Ectodermal cell (in vitro differentiated cells): ENCODE results near the gene CCDC154.

Source experiments
- H3K27ac ChIP-seq: 2 replicates; pipeline ENCODE4 v1.7.0; 2013; ENCODE audit warnings: mild to moderate bottlenecking, low read depth, low read length; ENCODE audit not compliant: insufficient read depth, poor library complexity, severe bottlenecking
- H3K27me3 ChIP-seq: 2 replicates; pipeline ENCODE4 v1.7.0; 2013; ENCODE audit warnings: mild to moderate bottlenecking, low read length; ENCODE audit not compliant: insufficient read depth, control insufficient read depth, poor library complexity, severe bottlenecking
- H3K36me3 ChIP-seq: one replicate; pipeline ENCODE4 v1.7.0; 2013; ENCODE audit warnings: low read length; ENCODE audit not compliant: control insufficient read depth, insufficient read depth
- H3K4me1 ChIP-seq: one replicate; pipeline ENCODE4 v1.7.0; 2013; ENCODE audit warnings: low read length; ENCODE audit not compliant: control insufficient read depth, insufficient read depth
- H3K4me3 ChIP-seq: 2 replicates; pipeline ENCODE4 v1.7.0; 2013; ENCODE audit warnings: low read depth, low read length, control low read depth; ENCODE audit not compliant: insufficient read depth
- H3K9me3 ChIP-seq: 2 replicates; pipeline ENCODE4 v1.7.0; 2013; ENCODE audit warnings: mild to moderate bottlenecking, low read length, moderate library complexity; ENCODE audit not compliant: control insufficient read depth
- WGBS, 2 experiments: methylation state at CpG; one replicate each; pipeline ENCODE4 v1.1.7; 2013; ENCODE audit warnings: missing lambda C conversion rate in 2 of 2; 5-methylcytosine and 5-hydroxymethylcytosine counted together

Gene CCDC154

DNA sequence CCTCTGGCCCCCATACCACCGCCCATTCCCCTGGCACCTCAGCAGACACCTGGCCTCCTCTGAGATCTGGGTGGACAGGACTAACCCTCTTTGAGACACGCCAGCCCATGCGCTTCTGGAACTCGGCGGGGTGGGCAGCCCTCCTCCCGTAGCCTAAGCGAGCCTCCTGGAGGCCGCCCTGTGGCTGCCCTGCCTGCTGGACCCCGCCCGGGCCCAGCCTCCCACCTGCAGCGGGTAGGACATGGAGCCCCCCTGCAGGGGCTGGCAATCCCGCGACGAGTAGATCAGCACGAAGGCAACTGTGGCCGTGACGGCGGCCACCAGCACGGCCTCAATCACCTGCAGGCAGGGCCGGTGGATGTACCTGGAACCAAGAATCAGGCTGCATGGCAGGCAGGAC lies 8.2 kb upstream of the CCDC154 start:
- no peak overlapping the region for H3K27ac ChIP-seq
- no peak overlapping the region for H3K4me3 ChIP-seq
- WGBS, 2 experiments = 94% methylated on average over 20 of the region's 20 CpGs
- peaks cover 16% of the 10 kb centered on the region for H3K36me3 ChIP-seq
- H3K4me1 ChIP-seq = no peaks in the 10 kb centered on the region
- no peaks in the 10 kb centered on the region for H3K9me3 ChIP-seq
- no peaks in the 10 kb centered on the region for H3K27me3 ChIP-seq

DNA sequence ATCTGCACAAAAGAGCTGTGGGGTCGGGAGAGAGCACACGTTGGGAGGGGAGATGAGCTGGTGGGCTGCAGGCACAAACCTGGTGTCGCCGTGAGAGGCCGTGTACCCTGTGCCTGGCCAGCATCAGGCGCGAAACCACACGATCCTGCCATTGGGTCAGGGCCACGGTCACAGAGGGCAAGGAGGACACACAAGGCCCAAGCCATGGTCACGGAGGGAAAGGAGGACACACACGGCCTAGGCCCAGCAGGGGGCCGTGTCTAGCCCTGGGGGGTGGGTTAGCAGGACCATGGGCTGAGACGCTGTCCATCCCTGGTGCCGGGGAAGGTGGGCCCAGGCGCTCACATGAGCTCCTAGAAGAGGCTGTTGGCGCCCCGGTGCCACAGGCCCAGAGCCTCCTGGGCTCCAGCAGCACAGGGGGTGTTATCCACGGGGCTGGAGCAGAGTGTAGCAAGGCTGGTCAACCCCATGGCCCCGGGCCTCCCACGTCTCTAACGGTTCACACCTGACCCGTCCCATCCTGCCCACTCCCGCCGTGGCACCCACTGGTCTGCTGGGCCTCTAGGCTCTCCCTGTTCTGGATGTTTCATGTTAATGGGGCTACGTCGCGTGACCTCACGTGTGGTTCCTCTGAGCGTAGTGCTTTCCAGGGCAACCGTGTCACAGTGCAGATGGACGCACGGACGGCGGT lies 7.5 kb upstream of the CCDC154 start:
- WGBS, 2 experiments = 94 to 96% methylated on average over 34 of the region's 34 CpGs

DNA sequence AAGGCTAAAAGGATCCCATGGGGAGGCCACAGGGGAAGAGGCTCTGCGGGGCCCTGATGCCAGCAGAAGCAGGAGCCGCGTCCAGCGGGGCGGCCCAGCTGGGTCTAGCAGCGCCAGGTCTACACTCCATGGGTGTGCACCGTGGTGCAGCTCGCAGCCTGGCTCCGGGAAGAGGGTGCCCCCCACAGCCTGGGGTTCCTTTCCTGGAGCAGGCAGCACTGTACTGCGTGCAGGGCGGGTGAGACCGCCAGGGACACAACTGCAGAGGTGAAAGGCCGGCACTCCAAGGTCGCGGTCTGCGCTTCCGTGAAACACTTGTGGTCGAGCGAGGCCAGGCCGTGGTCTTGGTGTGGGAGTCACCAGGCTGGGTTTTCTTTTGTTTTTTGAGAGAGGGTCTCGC lies 6.5 kb upstream of the CCDC154 start:
- no peak overlapping the region for H3K4me3 ChIP-seq
- no peaks in the 10 kb centered on the region for H3K27me3 ChIP-seq
- peaks cover 16% of the 10 kb centered on the region for H3K36me3 ChIP-seq
- no peaks in the 10 kb centered on the region for H3K9me3 ChIP-seq
- no peak overlapping the region for H3K27ac ChIP-seq
- no peaks in the 10 kb centered on the region for H3K4me1 ChIP-seq
- WGBS, 2 experiments = 94 to 97% methylated on average over 21 of the region's 21 CpGs

More for the DNA sequence above, 7.5 kb upstream of the CCDC154 start:
- no peak overlapping the region for H3K4me3 ChIP-seq
- no peaks in the 10 kb centered on the region for H3K27me3 ChIP-seq
- H3K9me3 ChIP-seq = no peaks in the 10 kb centered on the region
- H3K27ac ChIP-seq = no peak overlapping the region
- peaks cover 16% of the 10 kb centered on the region for H3K36me3 ChIP-seq
- H3K4me1 ChIP-seq = no peaks in the 10 kb centered on the region

DNA sequence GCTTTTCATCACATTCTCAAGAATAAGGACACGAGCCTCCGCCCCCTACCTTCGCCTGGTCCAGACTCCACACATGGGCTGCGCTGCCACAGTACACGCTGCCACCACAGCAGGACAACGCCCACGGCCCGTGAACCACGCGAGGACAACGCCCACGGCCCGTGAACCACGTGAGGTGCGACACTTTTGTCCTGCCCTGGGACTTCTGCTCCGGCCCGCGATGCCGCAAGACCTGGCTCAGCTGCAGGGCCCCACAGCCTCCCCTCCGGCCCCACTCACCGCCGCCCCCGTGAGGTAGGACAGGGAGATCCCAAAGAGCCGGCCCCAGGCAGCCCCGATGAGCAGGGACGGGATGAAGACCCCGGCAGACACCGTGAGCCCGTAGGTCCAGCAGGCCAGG lies 5.9 kb upstream of the CCDC154 start:
- no peak overlapping the region for H3K4me3 ChIP-seq
- H3K4me1 ChIP-seq = no peaks in the 10 kb centered on the region
- no peak overlapping the region for H3K27ac ChIP-seq
- WGBS, 2 experiments = 92 to 93% methylated on average over 29 of the region's 29 CpGs
- H3K36me3 ChIP-seq = peaks cover 12% of the 10 kb centered on the region
- H3K9me3 ChIP-seq = no peaks in the 10 kb centered on the region
- no peaks in the 10 kb centered on the region for H3K27me3 ChIP-seq

DNA sequence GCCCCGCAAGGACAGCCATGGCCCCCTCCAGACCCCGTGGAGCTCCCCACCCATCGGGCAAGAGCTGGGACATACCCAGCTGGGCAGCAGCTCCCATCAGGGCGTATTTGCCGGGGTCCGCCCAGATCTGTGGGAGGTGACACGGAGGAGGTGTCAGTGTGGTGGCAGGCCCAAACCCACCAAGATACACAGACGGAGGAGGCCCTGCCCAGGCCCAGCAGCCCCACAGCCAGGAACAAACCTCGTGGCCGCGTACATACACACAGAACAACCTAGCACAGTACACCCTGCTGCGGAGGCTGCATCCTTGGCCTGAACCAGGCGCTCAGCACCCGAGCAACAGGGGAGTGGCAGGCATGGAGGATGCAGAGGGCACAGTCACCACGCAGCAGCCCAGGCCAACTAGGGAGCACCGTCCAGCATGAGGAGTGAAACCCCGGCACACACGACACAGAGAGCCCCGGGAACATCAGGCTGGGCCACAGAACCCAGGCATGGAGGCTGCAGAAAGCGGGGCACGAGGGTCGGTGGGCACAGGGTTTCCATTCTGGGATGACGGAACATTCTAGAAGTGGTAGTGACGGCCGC lies 4.9 kb upstream of the CCDC154 start:
- Histone ChIP-seq H3K4me3 (no peak overlapping the region), H3K36me3 (peaks cover 10% of the 10 kb centered on the region), H3K27me3 (no peaks in the 10 kb centered on the region), H3K27ac (no peak overlapping the region), H3K9me3 (no peaks in the 10 kb centered on the region), H3K4me1 (no peaks in the 10 kb centered on the region)
- WGBS, 2 experiments = 95% methylated on average over 25 of the region's 25 CpGs

DNA sequence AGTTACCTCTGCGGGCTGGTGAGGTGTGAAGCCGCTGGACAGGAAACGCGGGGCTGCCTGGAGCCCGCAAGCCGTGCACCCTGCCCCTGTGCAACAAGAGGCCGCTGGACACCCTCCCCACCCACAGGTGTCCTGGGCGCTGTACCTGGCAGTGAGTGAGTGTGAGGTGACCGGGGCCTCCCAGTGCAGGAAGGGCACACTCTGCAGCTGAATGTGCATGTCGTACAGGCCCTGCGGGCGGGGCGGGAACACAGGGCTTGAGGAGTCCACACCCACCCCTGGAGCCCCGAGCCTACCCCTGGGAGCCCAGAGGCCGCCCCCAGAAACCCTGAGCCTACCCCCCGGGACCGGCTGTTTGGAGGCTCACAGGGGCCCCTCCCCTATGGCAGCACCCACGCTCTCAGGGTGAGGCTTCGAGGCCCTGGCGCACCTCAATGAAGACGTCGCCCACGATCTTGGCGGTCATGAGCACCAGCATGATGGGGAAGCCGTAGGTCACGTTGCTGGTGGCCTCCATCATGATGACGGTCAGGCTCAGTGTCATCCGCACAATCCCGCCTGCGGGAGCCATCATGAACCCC lies 4.3 kb upstream of the CCDC154 start:
- Histone ChIP-seq H3K27me3 (no peaks in the 10 kb centered on the region), H3K36me3 (peaks cover 10% of the 10 kb centered on the region), H3K4me3 (no peak overlapping the region), H3K4me1 (no peaks in the 10 kb centered on the region), H3K9me3 (no peaks in the 10 kb centered on the region), H3K27ac (no peak overlapping the region)
- 92 to 93% methylated on average over 30 of the region's 30 CpGs for WGBS, 2 experiments

DNA sequence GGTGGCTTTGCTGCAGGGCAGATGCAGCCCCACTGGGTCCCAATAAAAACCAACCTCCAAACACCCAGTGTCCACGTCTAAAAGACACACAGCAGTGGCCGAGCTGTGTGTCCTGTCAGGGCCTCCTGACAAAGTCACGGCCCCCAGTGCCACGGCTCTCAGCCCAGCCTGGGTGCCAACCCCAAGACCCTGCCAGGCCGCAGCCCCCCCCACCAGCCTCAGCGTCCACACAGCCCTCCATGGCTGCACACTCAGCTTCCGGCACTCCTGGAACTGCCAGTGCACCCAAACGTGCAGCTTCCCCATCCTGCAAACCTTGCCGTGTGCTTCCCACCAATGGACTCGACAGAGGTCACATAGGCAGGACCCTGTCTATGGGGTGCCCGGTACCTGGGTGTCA lies 3.6 kb upstream of the CCDC154 start:
- H3K27me3 ChIP-seq = no peaks in the 10 kb centered on the region
- H3K4me3 ChIP-seq = no peak overlapping the region
- WGBS, 2 experiments = 93 to 96% methylated on average over 11 of the region's 11 CpGs
- no peak overlapping the region for H3K27ac ChIP-seq
- H3K9me3 ChIP-seq = no peaks in the 10 kb centered on the region
- H3K4me1 ChIP-seq = no peaks in the 10 kb centered on the region
- H3K36me3 ChIP-seq = peaks cover 10% of the 10 kb centered on the region

DNA sequence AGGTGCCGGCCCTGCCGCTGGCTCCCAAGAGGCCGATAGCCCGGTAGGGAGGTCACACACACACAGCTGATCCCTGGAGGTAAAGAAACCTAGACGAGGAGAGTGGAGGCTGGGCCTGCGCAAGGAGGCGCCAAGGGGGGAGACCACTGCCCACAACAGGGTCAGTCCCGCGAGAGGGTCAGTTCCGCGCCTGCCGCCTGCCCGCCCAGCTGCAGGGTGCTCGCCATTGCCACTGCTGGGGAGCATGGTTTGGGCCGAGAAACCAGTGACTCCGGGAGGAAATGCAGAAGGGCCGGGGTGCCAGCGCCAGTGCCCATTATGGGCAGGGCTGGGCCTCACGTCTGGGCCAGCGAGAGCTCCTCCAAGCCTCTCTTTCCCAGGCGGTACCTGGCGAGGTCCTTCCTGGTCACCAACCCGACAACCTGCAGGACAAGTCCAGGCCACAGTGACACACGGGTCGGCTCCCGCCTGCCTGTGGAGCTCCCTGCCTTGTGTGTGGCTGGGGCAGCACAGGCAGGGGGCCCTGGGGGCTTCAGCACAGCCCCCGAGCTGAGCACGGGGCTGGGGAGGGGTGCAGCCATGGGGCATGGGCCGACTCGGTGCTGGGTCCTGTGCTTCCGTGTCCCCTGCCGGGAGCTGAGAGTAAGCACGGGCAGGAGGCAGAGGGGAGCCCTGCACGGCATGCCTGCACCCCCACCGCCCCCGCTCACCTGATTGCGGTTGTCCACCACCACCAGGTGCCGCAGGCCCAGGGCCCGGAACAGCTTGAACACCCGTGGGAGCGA lies 2.1 kb upstream of the CCDC154 start:
- H3K36me3 ChIP-seq = peaks cover 8% of the 10 kb centered on the region
- no peaks in the 10 kb centered on the region for H3K9me3 ChIP-seq
- WGBS, 2 experiments = 95 to 97% methylated on average over 41 of the region's 41 CpGs
- no peaks in the 10 kb centered on the region for H3K27me3 ChIP-seq
- H3K4me3 ChIP-seq = no peak overlapping the region
- no peak overlapping the region for H3K27ac ChIP-seq
- H3K4me1 ChIP-seq = no peaks in the 10 kb centered on the region

DNA sequence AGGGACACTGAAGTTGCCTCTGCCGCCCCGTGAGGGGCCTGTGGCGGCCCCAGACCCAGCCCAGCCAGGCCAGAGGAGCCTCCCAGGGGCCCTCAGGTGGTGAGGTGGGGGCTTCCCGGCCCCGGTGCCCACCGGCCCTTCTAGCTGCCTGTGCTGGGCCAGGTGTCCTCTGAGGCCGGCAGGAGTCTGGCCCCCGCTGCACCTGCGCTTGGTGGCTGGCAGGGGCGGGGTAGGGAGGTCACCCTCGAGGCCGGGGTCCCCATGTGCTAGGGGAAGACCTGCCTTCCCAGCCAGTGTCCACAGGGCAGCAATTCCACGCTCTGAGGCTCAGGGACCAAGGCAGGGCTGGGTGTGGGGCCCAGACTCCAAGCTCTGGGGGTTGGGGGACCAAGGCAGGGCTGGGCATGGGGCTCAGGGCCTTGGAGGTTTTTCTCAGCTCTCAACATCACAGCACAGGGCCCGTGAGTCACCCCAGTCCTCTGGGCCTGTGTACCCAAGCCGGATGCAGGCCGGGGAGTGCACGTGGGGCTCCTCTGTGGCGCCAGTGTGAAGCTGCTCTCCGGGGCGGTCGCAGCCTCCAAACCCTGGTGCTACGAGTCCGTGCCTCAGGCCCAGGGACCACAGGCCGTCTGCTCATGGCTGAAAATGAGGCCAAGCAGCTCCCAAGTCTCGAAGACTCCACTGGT lies 1.3 kb upstream of the CCDC154 start:
- Histone ChIP-seq H3K9me3 (no peaks in the 10 kb centered on the region), H3K27me3 (no peaks in the 10 kb centered on the region), H3K27ac (no peak overlapping the region), H3K4me3 (no peak overlapping the region), H3K4me1 (no peaks in the 10 kb centered on the region), H3K36me3 (peaks cover 3% of the 10 kb centered on the region)
- WGBS, 2 experiments = 94% methylated on average over 25 of the region's 25 CpGs
